Head of caudate nucleus (tissue), 42 donors: Measurements from ENCODE around the gene KCNK3.
"Not testable (repeated sequence)": the region's sequence is repeated elsewhere in the genome, so short reads cannot be mapped to it uniquely, and the experiment has no call there.

ENCODE experiments used
- DNase-seq, 42 donors: peaks; one replicate each; pipeline versions ENCODE4 v3.0.0 to v3.0.0-alpha.2; 2020 to 2021; ENCODE audit warnings: mixed read lengths in 7 of 42
- intact Hi-C: fragments of 100-400 bp; cut with DNase I; formaldehyde crosslinking; loops from one replicate; pipeline ENCODE4 v1.15.0; 2022

KCNK3 gene

DNA sequence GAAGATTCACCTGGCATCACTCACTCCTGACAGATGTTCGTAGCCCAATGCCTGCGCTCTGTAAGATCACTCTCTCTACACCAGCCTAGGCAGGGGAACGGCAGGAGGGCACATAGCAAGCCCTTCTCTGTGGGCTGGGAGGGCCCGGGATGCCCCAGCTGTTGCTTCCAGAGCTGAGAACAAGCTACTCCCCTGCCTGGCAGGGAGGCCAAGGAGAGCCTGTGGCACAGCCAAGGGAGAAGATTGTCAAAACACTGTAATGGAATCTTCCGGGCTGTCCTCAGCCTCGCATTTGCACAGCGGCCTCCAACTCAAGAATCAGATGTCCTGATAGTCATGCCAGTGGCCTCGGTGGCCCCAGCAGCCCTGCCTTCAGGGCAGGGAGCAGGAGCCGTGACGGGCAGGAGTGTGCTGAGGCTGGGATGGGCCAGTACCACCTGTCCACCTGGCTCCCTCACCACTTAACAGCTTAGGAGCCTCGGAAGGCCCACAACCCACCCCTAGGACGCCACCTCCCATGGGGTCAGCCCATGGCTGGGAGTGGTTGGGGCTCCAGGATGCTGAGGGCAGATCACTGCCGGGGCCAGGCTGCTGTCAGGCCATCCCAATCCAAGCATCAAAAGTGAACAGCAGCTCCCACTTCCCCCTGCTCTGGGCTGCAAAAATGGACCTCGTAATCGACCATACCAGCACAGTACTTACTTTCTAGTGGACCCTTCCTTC is 49.7 kb downstream of the KCNK3 start:
- intact Hi-C loops: no loop called here
- DNase-seq: no peak

GRCh38 chr2:26743852-26744251 is 51.3 kb downstream of the KCNK3 start:
- intact Hi-C loops: loop anchor here (2.0 kb wide), 1 partner anchor 139 kb away; no protein-coding TSS in a partner anchor
- DNase-seq: no peak

GRCh38 chr2:26744953-26745352 is 52.4 kb downstream of the KCNK3 start:
- intact Hi-C loops: loop anchor here (2.0 kb wide), 1 partner anchor 140 kb away; no protein-coding TSS in a partner anchor
- DNase-seq: no peak

- DNase-seq: peak; percentile 67 to 97 (median 91)
- intact Hi-C loops: loop anchor here (2.0 kb wide), 1 partner anchor 141 kb away; no protein-coding TSS in a partner anchor
These were observed 53.2 kb downstream of the KCNK3 start for GRCh38 chr2:26745609-26746327.

GRCh38 chr2:26746934-26747333 is 54.4 kb downstream of the KCNK3 start:
- intact Hi-C loops: no loop called here
- DNase-seq: no peak

DNA sequence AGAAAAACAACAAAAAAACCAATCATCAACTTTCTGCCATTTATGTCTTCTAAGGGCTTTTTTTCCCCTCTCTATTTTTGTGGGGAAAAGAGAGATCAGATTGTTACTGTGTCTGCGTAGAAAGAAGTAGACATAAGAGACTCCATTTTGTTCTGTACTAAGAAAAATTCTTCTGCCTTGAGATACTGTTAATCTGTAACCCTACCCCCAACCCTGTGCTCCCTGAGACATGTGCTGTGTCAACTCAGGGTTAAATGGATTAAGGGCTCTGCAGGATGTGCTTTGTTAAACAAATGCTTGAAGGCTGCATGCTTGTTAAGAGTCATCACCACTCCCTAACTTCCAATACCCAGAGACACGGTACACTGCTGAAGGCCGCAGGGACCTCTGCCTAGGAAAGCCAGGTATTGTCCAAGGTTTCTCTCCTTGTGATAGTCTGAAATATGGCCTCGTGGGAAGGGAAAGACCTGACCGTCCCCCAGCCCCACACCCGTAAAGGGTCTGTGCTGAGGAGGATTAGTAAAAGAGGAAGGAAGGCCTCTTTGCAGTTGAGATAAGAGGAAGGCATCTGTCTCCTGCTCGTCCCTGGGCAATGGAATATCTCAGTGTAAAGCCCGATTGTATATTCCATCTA is 57.4 kb downstream of the KCNK3 start:
- DNase-seq, intact Hi-C loops: not testable (repeated sequence)

GRCh38 chr2:26750467-26750866 is 57.9 kb downstream of the KCNK3 start:
- intact Hi-C loops, DNase-seq: not testable (repeated sequence)

DNA sequence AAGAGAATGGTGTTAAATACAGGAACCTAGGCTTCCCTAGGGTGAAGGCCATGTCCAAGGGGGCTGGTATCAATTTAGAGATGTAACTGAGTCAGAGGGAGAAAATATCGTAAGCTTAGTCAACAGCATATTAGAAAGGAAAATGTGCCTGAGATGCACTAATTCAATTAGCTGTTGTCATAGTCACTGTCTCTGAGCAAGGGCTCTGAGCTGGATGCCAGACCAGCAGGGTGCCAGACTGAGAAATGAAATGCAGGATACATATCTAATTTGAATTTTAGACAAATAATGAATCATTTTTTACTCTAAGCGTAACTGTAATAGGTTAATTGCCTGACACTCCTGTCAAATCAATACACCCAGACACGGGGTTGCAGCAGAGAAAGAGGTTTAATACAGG is 60.1 kb downstream of the KCNK3 start:
- intact Hi-C loops: no loop called here
- DNase-seq: no peak

GRCh38 chr2:26754539-26754938 is 62.0 kb downstream of the KCNK3 start:
- intact Hi-C loops: no loop called here
- DNase-seq: no peak

DNA sequence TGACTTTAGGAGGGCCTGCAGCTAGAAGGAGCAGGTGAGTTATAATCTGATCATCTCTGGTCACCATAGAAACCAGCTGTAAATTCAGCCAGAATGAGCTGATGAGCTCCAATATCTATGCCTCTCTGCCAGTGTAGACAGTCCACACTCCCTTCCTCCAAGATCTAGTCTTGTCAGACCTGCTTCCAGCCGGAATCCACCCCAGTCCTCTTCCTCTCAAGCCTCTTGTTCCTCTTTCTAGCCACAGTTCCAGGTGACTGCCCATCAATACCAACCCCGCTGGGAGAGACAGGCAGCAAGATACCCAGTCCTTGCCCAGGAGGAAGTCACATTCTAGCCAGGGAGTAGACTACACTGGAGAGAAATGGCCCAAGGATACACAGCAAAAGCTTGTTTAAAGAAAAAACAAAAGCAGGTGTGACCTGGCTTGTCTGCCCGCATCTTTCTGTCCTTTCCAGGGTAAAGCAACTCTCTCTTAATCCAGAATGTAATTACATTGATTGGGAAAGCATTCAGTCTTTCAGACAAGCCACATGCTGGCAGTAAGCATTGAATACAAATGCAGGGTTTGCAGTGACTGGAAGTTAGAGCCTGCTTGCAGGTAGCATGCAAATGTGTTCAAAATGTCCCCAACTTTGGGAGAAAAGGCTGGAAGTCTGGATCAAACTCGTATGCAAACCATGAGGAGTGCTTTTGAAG is 62.6 kb downstream of the KCNK3 start:
- intact Hi-C loops: no loop called here
- no peak for DNase-seq

DNA sequence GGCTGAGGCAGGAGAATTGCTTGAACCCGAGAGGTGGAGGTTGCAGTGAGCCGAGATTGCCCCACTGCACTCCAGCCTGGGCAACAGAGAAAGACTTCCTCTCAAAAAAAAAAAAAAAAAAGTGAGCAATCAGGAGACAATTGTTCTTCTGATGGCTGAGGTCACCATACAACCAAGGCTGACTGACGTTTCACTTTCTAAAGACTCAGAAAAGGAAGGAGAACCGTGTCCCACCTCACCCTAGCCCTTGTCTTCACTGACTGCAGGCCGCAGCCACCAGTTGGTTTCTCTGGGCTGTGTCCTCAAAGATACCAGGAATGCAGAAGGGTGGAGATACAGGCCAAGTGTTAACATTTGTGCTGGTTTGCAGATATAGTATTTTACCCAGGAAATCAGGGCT is 63.8 kb downstream of the KCNK3 start:
- intact Hi-C loops: no loop called here
- no peak for DNase-seq

- intact Hi-C loops: no loop called here
- no peak for DNase-seq
These were observed 65.6 kb downstream of the KCNK3 start for GRCh38 chr2:26757873-26758789.

DNA sequence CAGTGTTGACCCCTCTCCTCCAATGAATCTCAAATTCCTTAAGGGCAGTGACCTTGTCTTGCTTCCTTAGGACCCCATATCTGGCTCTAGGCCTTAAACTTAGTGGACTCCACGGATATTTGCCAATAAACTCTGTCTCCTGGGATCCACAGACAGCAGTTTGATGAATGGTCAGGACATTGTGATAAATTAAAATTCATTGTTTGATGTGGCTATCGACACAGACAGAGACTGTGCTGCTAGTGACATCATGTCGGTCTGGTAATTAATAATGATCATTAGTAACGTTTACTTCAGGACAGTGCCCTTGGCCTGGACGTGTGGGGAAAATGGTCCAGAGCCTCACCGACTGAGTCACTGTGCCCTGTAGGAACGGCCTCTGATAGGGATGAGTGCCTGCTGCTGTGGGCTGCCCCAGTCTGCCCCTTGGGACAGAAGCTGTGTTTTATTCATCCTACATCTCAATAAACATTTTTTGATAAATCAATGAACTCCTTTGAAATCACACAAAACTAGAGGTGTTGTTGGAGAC is 66.3 kb downstream of the KCNK3 start:
- intact Hi-C loops: no loop called here
- no peak for DNase-seq

DNA sequence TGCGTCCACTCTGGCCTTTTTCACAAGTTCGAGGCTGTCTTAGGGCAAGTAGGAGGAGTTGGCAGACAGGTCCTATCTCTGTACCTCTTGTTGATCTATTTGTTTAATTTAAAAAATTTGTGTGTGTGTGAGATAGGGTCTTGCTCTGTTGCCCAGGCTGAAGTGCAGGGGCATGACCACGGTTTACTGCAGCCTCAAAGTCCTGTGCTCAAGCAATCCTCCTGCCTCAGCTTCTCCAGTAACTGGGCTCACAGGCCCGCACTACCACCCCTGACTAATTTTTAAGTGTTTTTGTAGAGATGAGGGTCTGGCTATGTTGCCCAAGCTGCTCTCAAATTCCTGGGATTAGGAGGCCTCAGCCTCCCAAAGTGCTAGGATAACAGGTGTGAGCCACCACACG is 67.3 kb downstream of the KCNK3 start:
- intact Hi-C loops: no loop called here
- DNase-seq: no peak

DNA sequence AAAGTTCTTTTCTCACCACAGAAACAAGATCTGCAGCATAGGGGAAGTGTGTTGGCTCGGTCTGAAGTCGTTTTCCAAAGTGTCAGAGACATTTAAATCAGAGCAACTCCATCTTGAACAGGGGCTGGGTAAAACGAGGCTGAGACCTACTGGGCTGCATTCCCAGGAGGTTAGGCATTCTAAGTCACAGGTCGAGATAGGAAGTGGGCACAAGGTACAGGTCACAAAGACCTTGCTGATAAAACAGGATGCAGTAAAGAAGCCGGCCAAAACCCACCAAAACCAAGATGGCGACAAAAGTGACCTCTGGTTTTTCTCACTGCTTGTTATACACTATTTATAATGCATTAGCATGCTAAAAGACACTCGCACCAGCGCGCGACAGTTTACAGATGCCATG is 68.5 kb downstream of the KCNK3 start:
- intact Hi-C loops, DNase-seq: not testable (repeated sequence)

GRCh38 chr2:26763019-26763418 is 70.5 kb downstream of the KCNK3 start:
- no peak for DNase-seq
- intact Hi-C loops: no loop called here

GRCh38 chr2:26764078-26764887 is 71.8 kb downstream of the KCNK3 start, which contains the start of gene SLC35F6:
Gene SLC35F6 (plus strand): TSS chr2:26764284. CDS start chr2:26764350, 66 bp downstream.
- intact Hi-C loops: no loop called here
- peak; percentile 44 to 95 (median 88) for DNase-seq
